ENCODE data around the gene CERK. TPM values are rescaled to one million over a fixed set of nuclear protein-coding genes. Genes with fewer than 3 reads are reported as not detected.

CERK gene
- total RNA-seq, 1 donor from 2014 or later: 60.2 TPM

Other genes starting within 250 kb of the CERK start
- 0.41 and 0.43 TPM in 2 replicates for gene CELSR1, start 200.6 kb downstream of the CERK start, total RNA-seq
- gene GRAMD4, start 117.9 kb downstream of the CERK start, total RNA-seq: 54.1 and 61.8 TPM in 2 replicates
- 32.5 and 32.8 TPM in 2 replicates for gene TBC1D22A, start 24.4 kb upstream of the CERK start, total RNA-seq